HG03103 (cell line): ENCODE results near the gene AASDH.

Experiments used
- ATAC-seq: cut with Tn5 transposase; IDR thresholded peaks from one replicate; pipeline ENCODE4 v1.9.1; 2021; ENCODE audit warnings: low read depth; ENCODE audit not compliant: unreplicated experiment

AASDH gene

GRCh38 chr4:56320293-56320692 is 67.0 kb downstream of the AASDH start:
- ATAC-seq: no peak

GRCh38 chr4:56318555-56318954 is 68.7 kb downstream of the AASDH start:
- ATAC-seq: no peak

DNA sequence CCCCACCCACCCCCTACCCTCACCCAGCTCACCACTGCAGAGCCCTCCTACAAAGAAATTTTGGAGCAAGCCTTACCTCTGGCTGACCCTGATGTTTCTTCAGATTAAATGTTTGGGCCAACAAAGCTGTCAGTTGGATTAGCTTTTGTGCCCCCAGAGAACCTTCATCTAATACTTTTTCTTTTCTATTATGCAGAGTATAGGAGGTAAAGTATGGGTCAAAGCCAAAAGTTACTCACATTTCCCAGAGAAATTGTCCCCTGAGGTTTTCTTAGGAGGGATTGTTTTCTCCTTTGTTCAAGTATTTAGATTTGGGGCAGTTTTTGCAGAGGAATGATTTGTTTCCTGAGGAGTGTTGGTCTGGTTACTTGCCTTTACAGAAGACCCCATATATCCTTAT is 69.5 kb downstream of the AASDH start:
- ATAC-seq: no peak

- no peak for ATAC-seq
Observed at GRCh38 chr4:56316011-56316650, 71.2 kb downstream of the AASDH start.

- ATAC-seq: no peak
Observed at GRCh38 chr4:56315543-56315942, 71.7 kb downstream of the AASDH start.

DNA sequence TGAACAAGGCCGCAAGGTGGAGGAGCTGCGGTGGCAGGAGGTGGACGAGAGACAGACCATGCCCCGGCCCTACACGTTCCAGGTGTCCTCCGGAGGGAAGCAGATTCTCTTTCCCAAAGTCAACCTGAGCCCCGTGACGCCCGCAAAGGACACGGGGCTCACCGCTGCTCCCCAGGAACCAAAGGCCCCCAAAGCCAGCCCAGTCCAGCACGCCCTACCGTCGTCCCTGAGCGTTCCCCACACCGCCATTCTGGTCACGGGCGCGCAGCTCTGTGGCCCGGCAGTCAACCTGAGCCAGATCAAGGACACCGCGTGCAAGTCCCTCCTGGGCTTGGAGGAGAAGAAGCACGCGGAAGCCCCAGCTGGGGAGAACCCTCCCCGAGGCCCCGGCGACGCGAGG is 72.2 kb downstream of the AASDH start:
- no peak for ATAC-seq

GRCh38 chr4:56314207-56314915 is 72.9 kb downstream of the AASDH start:
- ATAC-seq: no peak

GRCh38 chr4:56313132-56313531 is 74.2 kb downstream of the AASDH start:
- ATAC-seq: no peak

GRCh38 chr4:56311299-56311975 is 75.9 kb downstream of the AASDH start:
- ATAC-seq: no peak

DNA sequence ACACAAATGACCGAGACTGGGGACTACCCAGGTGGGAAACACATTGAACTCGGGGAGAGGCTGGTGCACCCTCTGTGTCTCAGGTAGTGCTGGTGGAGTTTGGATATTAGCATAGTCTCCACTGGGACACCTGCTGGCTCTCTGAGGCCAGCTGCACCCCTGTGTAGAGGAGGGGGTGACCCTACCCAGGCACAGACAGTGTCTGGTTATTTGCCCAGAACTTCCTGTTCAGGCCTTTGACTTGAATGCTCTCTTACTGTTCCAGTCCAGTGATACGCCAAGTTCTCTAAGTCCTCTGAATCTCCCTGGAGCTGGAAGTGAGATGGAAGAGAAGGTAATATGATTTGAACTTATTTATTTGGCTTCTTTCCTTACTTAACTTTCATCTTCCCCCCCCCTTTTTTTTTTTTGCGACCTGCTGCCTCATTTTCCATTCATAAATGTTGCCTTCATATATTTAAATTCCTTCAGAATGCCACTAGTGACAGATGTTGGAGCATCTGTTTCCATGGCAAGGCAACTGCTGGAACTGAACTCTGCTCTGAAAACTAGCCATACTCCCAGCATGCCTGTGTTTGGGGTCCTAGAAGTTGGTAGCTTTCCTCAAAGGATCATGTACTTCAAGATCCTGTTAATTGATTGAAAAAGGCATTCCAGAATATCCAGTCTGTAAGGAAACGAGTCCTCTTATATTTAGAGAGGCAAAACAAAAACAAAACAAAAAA is 76.7 kb downstream of the AASDH start:
- ATAC-seq: no peak

- no peak for ATAC-seq
Observed at GRCh38 chr4:56308384-56308783, 78.9 kb downstream of the AASDH start.

GRCh38 chr4:56307423-56307822 is 79.9 kb downstream of the AASDH start:
- ATAC-seq: no peak

DNA sequence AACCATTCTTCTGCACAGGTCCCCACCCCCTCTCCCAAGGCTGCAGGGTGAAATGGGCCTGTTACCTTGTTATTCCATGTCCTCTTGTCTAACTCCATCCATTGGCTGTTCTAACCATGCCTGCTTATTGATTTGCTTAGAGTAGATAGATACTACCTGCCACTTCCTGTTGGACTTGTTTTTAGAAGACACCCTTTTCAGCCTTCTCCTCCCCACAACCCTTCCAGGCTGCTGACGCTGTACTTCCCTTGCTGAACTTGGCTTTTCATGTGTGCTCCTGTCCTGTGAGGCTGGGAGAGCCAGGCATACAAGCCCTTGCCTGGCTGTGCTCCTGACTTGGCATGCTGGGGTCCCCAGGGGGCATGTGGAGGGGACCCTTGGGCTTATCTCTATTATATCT is 81.9 kb downstream of the AASDH start:
- ATAC-seq: no peak

DNA sequence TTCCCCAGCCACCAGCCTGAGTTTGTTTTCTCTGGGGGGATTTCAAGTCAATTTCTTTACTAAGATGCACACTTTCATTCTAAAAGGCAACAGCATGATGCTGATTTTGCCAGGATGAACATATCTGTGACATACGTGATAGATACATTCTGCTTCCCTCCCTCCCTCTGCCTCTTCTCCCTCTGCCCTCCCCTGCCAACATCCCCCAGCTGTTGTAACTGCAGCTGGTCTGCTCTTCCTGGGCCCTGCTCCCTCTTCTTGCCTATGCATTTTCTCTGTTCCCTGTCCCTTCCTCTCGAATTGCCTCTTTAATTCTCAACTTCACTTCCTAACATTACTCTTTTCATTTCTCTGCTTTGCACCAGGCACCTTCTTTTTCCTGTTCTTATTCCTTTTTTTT is 83.4 kb downstream of the AASDH start:
- ATAC-seq: no peak

DNA sequence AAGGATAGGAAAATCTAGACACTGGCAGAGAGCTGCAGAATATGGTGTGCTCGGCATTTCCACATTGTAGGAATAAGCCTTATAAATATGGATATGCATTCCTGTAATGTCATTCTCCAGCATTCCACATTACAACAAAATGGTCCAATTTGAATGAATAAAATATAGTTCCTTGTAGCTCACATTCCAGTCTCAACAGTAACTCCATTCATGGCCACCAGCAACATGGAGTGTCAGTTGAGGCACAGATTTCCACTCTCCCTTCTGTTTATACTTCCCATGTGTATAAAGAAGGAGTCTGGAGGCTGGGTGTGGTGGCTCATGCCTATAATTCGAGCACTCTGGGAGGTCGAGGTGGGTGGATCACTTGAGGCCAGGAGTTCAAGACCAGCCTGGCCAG is 84.5 kb downstream of the AASDH start:
- ATAC-seq: no peak

DNA sequence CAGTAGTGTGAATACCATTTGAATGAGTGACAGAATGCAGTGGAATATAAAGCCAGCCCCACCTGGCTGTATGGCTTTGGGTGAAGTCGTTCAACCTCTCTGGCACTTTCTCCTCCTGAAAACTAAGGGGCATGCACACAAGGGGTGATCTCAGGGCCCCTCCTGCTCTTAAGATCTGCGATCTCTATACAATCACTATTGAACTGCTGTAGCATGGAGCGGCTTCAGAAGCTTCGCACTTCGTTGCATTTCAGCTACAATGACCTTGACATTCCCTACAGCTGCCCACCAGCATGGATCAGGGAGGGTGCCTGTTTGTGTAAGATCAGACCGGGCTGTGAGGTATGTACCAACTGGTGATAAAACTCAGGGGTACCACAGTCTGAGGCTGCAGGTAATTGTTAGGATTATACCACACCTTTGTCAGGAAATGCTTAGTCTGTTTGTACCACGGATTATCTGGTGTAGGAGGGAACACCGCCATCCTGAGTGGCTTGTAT is 85.2 kb downstream of the AASDH start:
- no peak for ATAC-seq

DNA sequence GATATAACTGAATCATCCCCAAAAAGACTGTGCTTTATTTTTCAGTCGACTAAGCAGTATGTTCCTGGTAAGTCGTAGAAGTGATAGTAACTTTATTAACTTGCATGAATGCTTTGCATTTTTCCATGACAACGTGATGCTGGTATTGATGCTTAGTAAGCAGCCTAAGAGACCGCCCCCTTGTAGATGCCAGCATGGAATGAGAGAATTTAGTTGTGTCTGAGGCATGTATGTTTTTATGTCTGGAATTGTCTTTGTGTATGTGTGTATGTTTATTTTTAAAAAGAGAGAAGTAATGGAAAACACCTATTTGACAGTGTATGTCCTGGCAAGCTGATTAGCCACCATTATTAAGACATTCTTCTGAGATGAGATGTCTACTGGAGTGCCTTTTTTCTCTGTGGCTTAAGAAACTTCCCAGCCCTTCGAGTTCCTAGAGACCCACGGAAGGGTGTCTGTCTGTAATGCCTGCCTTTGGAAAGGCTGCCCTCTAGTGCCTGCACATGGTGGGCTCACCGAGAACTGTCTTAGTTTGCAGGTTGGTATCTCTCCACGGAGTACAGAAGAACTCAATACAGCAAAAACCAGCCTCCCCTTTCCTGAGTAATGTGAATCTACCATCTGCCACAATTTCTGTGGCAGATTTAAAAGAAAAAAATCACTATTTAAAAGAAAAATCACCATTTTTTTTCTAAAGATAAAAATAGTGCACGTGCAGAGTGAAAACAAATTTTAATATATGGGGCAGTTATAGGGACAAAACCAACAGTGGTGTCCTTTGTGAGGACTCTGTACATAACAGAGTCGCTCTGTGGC is 85.9 kb downstream of the AASDH start:
- ATAC-seq: peak; percentile 93

GRCh38 chr4:56298236-56298635 is 89.1 kb downstream of the AASDH start:
- no peak for ATAC-seq

DNA sequence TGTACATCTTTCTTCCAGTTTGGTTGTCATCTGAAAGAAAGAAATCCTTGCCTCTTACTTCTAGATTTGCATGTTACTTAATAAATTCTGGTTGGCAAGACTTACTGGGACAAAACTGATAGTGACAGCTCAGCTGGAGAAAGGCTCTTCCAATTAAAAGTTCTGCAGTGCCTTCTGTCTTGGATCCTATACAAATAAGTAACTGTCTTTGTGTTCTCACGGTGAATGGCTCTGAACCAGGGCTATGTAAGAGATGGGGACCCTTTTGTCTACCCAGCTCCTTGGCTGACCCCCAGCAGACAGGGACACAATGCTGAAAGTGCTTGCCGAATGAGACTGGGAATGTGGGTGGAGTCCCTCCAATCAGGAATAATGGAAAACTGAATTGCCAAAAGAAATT is 89.5 kb downstream of the AASDH start:
- no peak for ATAC-seq

GRCh38 chr4:56296526-56296925 is 90.8 kb downstream of the AASDH start:
- ATAC-seq: no peak
